ENCODE results near the gene ZNF277.

Gene ZNF277

GRCh38 chr7:112267944-112268691 lies 61.6 kb downstream of the ZNF277 start:
- no peak overlapping the region for H3K4me3 ChIP-seq (ENCODE audit: low read depth, low read length)
- TF ChIP-seq CTCF (IDR thresholded peaks at IDR 0.05; ENCODE audit: borderline replicate concordance, insufficient read depth, low read depth, low read length), result no peak

- H3K4me3 ChIP-seq (ENCODE audit: low read depth, low read length), result no peak overlapping the region
- no peak for TF ChIP-seq CTCF (IDR thresholded peaks at IDR 0.05; ENCODE audit: borderline replicate concordance, insufficient read depth, low read depth, low read length)
Observed at GRCh38 chr7:112271162-112271561, 64.7 kb downstream of the ZNF277 start.

DNA sequence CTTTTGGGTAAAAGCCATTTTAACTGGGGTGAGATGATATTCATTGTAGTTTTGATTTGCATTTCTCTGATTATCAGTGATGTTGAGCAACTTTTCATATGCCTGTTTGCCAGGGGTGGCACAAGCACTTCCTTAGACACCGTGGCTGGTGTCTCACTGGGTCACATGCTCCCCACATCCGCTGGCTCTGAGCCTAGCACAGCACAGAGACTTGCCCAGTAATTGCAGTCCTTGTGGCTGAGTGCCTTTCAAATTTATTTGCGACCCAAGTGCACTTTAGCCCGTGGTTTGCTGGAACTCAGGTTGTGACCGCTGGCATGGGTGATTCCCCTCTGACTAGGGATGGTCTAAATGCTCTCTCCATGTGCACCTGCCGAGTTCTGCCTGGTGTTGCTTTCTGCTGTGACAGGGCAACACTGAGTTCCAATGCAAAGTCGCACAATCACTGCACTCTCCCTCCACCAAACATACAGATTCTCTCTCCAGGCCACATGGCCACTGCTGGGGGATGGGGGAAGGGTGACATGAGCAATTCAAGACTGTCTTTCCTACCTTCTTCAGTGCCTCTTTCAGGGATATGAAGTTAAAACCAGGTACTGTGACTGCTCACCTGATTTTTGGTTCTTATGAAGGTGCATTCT lies 66.5 kb downstream of the ZNF277 start:
- no peak overlapping the region for H3K4me3 ChIP-seq (ENCODE audit: low read depth, low read length)
- TF ChIP-seq CTCF (IDR thresholded peaks at IDR 0.05; ENCODE audit: borderline replicate concordance, insufficient read depth, low read depth, low read length), result no peak

DNA sequence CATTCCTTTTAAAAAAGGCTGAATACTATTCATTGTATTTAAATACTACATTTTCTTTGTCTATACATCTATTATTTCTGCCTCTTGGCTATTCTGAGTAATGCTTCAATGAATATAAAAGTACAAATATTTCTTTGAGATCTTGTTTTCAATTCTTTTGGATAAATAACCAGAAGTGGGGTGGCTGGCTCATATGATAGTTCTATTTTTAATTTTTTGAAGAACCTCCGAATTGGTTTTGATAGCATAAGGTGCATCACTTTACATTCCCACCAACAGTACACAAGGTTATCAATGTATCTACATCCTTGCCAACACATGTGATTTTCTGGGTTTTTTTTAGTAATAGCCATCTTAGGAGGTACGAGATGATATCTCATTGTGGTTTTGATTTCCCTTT lies 72.5 kb downstream of the ZNF277 start:
- no peak for TF ChIP-seq CTCF (IDR thresholded peaks at IDR 0.05; ENCODE audit: borderline replicate concordance, insufficient read depth, low read depth, low read length)
- no peak overlapping the region for H3K4me3 ChIP-seq (ENCODE audit: low read depth, low read length)

DNA sequence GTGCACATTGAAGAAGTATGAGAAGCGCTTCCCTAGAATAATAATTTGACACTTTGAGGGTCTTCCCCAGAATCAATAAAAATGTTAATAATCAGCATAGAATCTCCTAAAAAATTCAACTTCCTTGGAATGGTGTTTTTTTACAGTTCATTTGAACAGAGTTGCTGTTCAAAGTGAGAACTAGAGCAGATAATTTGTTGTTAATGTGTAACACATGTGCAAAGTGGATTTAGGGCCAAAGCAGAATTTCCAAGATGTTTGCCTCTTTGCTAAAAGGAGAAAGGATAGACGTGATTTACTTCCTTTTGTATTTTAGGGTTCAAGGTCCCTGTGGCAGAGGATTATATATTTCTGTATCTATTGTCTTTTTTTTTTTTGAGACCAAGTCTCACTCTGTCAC lies 73.8 kb downstream of the ZNF277 start:
- no peak for TF ChIP-seq CTCF (IDR thresholded peaks at IDR 0.05; ENCODE audit: borderline replicate concordance, insufficient read depth, low read depth, low read length)
- H3K4me3 ChIP-seq (ENCODE audit: low read depth, low read length), result no peak overlapping the region

GRCh38 chr7:112282476-112283188 lies 76.1 kb downstream of the ZNF277 start:
- TF ChIP-seq CTCF (IDR thresholded peaks at IDR 0.05; ENCODE audit: borderline replicate concordance, insufficient read depth, low read depth, low read length), result no peak
- no peak overlapping the region for H3K4me3 ChIP-seq (ENCODE audit: low read depth, low read length)
